ENCODE measurements around the gene TRIM34.
A peak's percentile ranks its signal among the peaks of the same experiment; 100 is the strongest.
"Not testable (repeated sequence)": the region's sequence is repeated elsewhere in the genome, so short reads cannot be mapped to it uniquely, and the experiment has no call there.

The TRIM34 gene

DNA sequence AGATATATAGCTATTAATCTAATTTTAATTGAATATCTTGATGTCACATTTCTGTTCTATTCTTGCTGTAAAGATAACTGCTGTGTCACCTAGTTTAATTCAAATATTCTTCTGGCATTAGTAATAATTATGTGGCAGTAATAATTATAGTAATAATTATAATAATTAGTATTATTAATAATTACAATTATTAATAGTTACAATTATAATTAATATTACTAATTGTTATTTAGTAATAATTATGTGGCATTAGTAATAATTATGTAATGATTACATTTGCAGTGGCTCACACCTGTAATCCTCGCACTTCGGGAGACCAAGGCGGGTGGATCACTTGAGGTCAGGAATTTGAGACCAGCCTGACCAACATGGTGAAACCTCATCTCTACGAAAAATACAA is 61.6 kb downstream of the TRIM34 start:
- no peak for DNase-seq

DNA sequence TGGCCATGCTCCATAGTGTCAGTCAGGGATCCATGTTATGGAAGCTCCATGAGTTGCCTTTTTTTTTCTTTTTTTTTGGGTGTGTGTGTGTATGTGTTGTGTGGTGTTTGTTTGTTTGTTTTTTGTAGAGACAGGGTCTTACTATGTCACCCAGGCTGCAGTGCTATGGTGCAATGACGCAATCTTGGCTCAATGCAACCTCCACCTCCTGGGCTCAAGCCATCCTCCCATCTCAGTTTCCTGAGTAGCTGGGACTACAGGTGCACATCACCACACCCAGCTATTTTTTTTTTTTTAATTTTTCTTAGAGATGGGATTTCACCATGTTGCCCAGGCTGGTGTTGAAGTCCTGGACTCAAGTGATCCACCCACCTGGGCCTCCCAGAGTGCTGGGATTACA is 63.7 kb downstream of the TRIM34 start:
- no peak for DNase-seq

- peak; percentile 83 to 87 for DNase-seq
Observed at GRCh38 chr11:5689551-5689983, 64.8 kb downstream of the TRIM34 start, which contains the start of gene TRIM22. TRIM22 (plus strand) TSS chr11:5689790; CDS start chr11:5696233, 6,443 bp downstream.

DNA sequence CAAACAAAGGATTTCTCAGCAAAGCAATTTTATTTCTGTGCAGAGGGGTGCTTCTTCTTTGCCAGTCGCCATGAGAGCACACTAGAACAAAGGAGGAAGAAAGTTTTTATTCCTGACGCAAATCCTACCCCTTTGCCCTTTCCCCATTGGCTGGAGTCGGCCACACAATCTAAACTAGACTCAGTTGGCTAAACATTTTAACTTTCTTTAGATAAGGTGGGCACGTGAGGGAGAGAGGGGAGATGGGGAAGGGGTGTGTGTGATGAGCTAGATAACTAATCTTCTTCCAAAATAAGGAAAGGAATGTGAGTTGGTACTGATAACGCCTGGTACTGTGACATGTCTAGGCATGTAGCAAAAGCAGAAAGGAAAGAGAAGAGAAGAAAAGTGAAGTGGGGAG is 65.4 kb downstream of the TRIM34 start:
- no peak for DNase-seq

GRCh38 chr11:5690736-5691135 is 65.9 kb downstream of the TRIM34 start:
- no peak for DNase-seq

DNA sequence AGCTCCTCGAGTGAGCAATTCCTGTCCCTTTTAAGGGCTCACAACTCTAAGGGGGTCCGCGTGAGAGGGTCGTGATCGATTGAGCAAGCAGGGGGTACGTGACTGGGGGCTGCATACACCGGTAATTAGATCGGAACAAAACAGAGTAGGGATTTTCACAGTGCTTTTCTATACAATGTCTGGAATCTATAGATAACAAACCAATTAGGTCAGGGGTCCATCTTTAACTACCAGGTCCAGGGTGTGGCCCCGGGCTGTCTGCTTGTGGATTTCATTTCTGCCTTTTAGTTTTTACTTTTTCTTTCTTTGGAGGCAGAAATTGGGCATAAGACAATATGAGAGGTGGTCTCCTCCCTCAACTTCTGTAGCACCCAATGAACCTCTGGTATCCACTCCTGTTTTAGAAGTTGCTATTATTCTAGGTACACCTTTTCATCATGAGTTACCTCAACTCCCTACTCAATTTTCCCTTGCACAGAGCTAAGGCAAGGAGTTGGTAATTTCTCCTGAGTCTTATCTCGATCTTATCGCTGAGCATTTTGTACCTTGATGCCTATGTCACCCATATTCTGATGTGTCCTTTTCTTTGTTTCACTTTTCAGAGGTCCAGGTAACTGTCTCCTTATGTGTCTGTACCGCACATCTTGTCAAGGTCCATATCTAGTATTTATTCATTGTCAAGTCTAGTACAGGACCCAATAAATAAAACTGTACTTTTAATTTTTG is 66.6 kb downstream of the TRIM34 start:
- DNase-seq, result not testable (repeated sequence)

- DNase-seq, result peak; percentile 47 to 52
Observed at GRCh38 chr11:5691964-5692361, 67.2 kb downstream of the TRIM34 start.
